GF-D8 (cell line): ENCODE measurements around the gene ABCC3.

ENCODE experiments used
- DNase-seq: peaks from one replicate; lab custom pipeline; 2025; lab: John Stamatoyannopoulos, UW

Gene ABCC3

GRCh38 chr17:50642722-50643656 lies 8.3 kb downstream of the ABCC3 start:
- DNase-seq = no peak

- no peak for DNase-seq
Observed at GRCh38 chr17:50645748-50646682, 11.3 kb downstream of the ABCC3 start.

GRCh38 chr17:50647187-50647586 lies 12.5 kb downstream of the ABCC3 start:
- DNase-seq = no peak

GRCh38 chr17:50649042-50649908 lies 14.6 kb downstream of the ABCC3 start:
- no peak for DNase-seq

GRCh38 chr17:50651661-50652060 lies 17.0 kb downstream of the ABCC3 start:
- DNase-seq = no peak

- no peak for DNase-seq
Observed at GRCh38 chr17:50653738-50654137, 19.1 kb downstream of the ABCC3 start.

GRCh38 chr17:50656509-50656908 lies 21.8 kb downstream of the ABCC3 start:
- DNase-seq = no peak

GRCh38 chr17:50657054-50657453 lies 22.4 kb downstream of the ABCC3 start:
- DNase-seq = no peak

GRCh38 chr17:50657627-50658026 lies 22.9 kb downstream of the ABCC3 start:
- DNase-seq = no peak

GRCh38 chr17:50658616-50659015 lies 23.9 kb downstream of the ABCC3 start:
- no peak for DNase-seq

- no peak for DNase-seq
Observed at GRCh38 chr17:50659179-50659578, 24.5 kb downstream of the ABCC3 start.

GRCh38 chr17:50660042-50660886 lies 25.6 kb downstream of the ABCC3 start:
- DNase-seq = no peak

- no peak for DNase-seq
Observed at GRCh38 chr17:50660887-50661345, 26.2 kb downstream of the ABCC3 start.

GRCh38 chr17:50661348-50661747 lies 26.7 kb downstream of the ABCC3 start:
- no peak for DNase-seq

GRCh38 chr17:50661795-50662391 lies 27.2 kb downstream of the ABCC3 start:
- DNase-seq = peak; percentile 40

- no peak for DNase-seq
Observed at GRCh38 chr17:50662632-50663225, 28.0 kb downstream of the ABCC3 start.

- no peak for DNase-seq
Observed at GRCh38 chr17:50663812-50664374, 29.2 kb downstream of the ABCC3 start.

GRCh38 chr17:50664788-50665458 lies 30.2 kb downstream of the ABCC3 start:
- no peak for DNase-seq

- DNase-seq = no peak
Observed at GRCh38 chr17:50665838-50666237, 31.2 kb downstream of the ABCC3 start.
